ENCODE results near the gene RAD51B.

The RAD51B gene

GRCh38 chr14:68376067-68376779 is 556.6 kb downstream of the RAD51B start:
- in situ Hi-C loops (cut with HindIII; ENCODE audit: low sequenced_read_pairs): no loop called here
- no peak for TF ChIP-seq CTCF (IDR thresholded peaks at IDR 0.05; ENCODE audit: low read depth, low read length)
- DNase-seq (ENCODE audit: low read depth, low spot score): peak; percentile 55
- H3K4me3 ChIP-seq (ENCODE audit: low read depth, low read length): no peak overlapping the region

GRCh38 chr14:68377006-68377405 is 557.4 kb downstream of the RAD51B start:
- in situ Hi-C loops (cut with HindIII; ENCODE audit: low sequenced_read_pairs): no loop called here
- no peak for DNase-seq (ENCODE audit: low read depth, low spot score)
- H3K4me3 ChIP-seq (ENCODE audit: low read depth, low read length): no peak overlapping the region
- TF ChIP-seq CTCF (IDR thresholded peaks at IDR 0.05; ENCODE audit: low read depth, low read length): no peak

- in situ Hi-C loops (cut with HindIII; ENCODE audit: low sequenced_read_pairs): no loop called here
- TF ChIP-seq CTCF (IDR thresholded peaks at IDR 0.05; ENCODE audit: low read depth, low read length): no peak
- H3K4me3 ChIP-seq (ENCODE audit: low read depth, low read length): no peak overlapping the region
- DNase-seq (ENCODE audit: low read depth, low spot score): no peak
These were observed 557.9 kb downstream of the RAD51B start for GRCh38 chr14:68377459-68377858.

GRCh38 chr14:68379510-68380328 is 560.1 kb downstream of the RAD51B start:
- in situ Hi-C loops (cut with HindIII; ENCODE audit: low sequenced_read_pairs): no loop called here
- TF ChIP-seq CTCF (IDR thresholded peaks at IDR 0.05; ENCODE audit: low read depth, low read length): no peak
- no peak for DNase-seq (ENCODE audit: low read depth, low spot score)
- H3K4me3 ChIP-seq (ENCODE audit: low read depth, low read length): no peak overlapping the region

- in situ Hi-C loops (cut with HindIII; ENCODE audit: low sequenced_read_pairs): no loop called here
- DNase-seq (ENCODE audit: low read depth, low spot score): no peak
- no peak overlapping the region for H3K4me3 ChIP-seq (ENCODE audit: low read depth, low read length)
- no peak for TF ChIP-seq CTCF (IDR thresholded peaks at IDR 0.05; ENCODE audit: low read depth, low read length)
These were observed 560.8 kb downstream of the RAD51B start for GRCh38 chr14:68380329-68380741.

- DNase-seq (ENCODE audit: low read depth, low spot score): no peak
- in situ Hi-C loops (cut with HindIII; ENCODE audit: low sequenced_read_pairs): no loop called here
- H3K4me3 ChIP-seq (ENCODE audit: low read depth, low read length): no peak overlapping the region
- TF ChIP-seq CTCF (IDR thresholded peaks at IDR 0.05; ENCODE audit: low read depth, low read length): no peak
These were observed 564.8 kb downstream of the RAD51B start for GRCh38 chr14:68384335-68384734.
